NCI-H446 (cell line): ENCODE measurements around the gene SEC14L3.

Source experiments
- DNase-seq, 2 experiments: peaks; one replicate each; lab custom pipeline; 2025; lab: John Stamatoyannopoulos, UW

SEC14L3 gene

DNA sequence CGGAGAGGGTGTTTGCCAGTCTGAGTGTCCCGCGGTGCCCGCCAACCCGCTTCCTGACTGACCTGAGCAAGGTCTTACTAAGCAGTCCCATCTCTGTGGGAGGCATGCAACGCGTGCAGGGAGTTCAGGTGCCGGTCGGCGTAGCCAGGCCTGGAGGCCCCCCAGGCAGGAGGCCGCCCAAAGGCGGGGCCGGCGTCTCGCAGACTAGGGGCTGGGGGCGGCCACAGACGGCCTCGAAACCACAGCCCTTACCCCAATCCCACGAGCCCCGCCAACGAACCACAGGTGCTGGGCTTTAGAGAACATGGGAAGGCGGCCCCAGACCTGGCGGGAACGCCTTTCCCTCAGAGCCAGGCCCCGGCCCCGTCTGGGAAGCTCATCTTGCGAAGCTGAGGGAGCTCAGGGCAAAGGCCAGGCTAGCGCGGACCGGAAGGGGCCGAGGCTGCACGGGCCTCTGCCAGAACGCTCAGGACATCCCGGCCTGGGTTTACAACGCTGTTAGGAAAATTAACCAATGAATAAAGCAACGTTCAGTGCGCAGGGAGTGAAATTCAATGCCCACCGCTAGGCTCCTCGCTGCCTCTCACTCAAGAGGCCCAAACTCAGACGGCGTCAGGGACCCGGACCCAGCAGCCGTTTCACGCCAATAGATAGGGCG, 48.4 kb downstream of the SEC14L3 start:
- no peak for DNase-seq

DNA sequence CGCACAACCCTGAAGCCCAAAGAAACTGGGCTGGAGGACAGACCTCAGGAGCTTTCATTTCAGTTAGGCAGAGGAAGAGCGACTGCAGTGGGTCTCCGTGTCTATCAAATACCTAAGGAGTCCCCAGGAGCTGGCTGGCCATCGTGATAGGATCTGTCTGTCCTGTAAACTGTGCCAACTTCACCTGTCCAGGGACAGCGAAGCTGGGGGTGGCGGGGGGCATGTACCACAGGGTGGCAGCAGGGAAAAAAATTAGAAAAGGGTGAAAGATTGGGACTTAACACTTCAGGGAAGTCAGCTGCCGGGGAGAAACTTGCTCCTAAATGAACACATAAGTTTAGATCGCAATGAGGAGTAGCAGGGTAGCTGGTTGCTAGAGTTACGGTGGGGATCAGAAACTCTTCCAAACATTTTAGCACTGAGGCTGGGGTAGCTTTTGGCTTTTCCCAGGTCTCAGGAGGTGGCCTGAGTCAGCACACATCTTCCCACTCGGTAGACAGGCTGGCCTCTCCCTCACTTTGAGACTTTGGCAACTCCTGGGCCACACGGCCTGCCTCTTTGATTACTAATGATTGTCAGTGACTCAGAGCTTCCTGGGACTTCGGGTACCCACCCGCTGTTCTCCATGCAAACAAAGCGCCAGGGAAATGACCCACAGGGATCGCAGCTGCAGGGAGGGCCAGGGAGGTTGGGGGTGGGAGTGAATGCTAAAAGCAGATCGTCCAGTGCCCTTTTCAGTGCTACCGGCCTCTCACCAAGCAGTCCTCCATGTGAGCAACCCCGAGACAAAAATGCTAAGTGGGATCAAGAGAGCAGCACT, 49.1 kb downstream of the SEC14L3 start:
- peak; percentile 43 to 50 for DNase-seq

DNA sequence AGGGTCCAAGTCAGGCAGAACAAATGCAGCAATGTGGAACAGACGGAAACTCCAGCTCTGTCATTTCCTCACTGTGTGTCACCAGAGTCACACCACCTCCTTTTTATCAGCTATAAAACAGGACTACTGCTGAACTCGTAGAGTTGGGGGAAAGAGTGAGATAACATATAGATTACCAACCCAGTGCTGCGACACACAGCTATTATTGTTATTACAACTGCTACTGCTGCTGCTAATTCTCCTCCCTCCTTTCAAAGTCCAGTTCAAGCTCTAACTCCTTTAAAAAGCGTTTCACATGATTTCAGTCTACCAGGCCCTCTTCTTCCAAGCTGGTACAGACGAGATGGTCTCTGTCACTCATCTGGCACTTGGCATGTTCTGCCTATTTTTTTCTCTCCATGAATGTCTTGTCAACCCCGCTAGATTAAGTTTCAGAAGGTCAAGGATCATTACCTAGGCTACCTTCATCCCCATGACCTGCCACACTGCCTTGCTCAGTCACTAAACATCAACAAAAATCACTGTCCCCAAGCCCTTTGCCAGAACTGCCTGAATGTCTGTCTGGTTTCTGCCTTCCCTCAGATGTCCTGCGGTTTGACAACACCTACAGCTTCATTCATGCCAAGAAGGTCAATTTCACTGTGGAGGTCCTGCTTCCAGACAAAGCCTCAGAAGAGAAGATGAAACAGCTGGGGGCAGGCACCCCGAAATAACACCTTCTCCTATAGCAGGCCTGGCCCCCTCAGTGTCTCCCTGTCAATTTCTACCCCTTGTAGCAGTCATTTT, 49.9 kb downstream of the SEC14L3 start:
- no peak for DNase-seq

DNA sequence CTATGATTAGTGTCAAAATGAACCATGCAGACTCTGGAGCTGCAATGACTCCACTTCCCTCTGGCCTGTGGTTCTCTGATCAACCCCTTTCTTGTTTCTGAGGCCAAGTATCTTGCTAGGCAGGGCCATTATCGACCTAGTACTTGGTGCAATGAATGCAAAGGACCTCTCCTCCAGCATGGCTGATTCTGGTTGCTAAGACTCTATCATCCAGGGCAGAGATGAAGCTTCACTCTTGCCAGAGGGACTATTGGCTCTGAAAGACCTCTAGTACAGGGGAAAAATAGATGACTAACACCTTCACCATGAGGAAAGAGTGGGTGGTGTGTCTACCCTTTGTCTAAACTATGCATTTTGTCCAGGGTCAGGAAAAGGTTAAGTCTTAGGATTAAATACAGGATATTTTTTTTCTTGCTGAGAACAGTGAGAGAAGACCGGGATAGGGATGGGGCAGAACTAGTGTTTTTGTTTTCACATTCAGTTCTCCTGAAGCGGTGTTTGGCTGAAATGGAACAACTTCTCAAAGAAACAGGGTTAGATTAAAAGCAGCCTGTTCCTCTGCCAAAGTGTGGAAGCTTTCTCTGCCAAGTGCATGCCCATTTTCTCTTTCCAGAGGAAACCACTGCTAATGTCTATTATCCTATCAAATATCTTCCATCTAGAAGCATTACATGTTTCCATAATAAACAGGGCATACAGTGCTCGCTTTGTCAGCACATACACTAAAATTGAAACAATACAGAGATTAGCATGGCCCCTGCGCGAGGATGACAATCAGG, 51.3 kb downstream of the SEC14L3 start:
- no peak for DNase-seq

DNA sequence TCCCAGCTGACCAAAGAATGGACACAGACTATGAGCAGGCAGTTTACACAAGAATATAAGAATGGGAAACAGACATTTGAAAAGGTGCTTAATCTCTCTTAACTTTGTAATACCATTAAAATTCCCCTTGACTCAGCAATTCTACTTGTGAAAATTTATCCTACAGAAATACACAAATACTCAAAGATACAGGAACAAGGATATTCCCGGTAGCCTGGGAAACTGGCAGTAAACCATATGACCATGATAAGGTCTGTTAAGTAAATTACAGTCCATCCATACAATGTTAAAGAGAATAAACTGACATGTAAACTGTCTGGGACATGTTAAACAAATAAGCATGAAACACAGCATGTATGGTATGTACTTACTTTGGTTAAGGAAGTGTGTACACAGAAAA, 55.0 kb downstream of the SEC14L3 start:
- DNase-seq: no peak

DNA sequence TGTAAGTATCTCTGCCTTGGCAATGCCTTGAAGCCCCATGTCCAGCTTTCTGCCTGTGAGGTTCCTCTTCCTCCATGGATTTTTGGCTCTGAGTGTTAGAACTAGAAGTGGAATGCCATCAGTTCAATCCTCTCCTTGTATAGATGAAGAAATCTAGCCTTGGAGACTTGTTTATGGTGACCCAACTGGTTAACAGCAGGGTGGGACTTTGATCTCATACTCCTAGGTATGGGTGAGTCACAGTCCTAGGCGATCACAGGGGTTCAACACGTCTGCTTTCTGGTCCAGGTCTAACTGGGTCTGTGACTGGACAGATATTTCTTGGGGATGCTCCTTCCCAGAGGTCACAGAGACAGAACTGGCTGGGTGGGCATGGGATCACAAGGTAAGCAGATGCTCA, 55.4 kb downstream of the SEC14L3 start:
- DNase-seq: no peak

DNA sequence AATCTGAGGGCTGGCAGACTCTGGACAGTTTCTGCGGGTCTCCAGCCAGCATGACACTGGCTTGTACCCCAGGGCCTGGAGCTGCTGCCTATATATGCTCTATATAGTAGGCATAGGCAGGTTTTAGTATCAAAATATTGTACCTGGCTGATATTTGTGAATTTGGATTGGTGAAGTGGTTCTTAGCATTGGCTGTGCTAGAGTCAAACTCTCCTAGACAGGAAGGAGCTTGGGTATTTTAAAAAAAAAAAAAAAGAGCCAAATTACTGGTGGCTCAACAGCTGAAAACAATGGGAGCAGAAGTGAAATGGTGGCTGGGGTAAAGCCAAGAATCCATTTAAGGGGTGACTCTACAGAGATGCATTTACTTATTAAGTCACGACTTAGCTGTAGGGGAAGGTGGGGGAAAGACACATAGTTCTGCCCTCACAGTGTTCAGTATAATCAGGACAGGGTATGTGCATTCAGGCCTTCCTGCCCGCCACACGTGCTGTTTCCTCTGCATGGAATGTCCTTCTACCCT, 57.2 kb downstream of the SEC14L3 start:
- no peak for DNase-seq

DNA sequence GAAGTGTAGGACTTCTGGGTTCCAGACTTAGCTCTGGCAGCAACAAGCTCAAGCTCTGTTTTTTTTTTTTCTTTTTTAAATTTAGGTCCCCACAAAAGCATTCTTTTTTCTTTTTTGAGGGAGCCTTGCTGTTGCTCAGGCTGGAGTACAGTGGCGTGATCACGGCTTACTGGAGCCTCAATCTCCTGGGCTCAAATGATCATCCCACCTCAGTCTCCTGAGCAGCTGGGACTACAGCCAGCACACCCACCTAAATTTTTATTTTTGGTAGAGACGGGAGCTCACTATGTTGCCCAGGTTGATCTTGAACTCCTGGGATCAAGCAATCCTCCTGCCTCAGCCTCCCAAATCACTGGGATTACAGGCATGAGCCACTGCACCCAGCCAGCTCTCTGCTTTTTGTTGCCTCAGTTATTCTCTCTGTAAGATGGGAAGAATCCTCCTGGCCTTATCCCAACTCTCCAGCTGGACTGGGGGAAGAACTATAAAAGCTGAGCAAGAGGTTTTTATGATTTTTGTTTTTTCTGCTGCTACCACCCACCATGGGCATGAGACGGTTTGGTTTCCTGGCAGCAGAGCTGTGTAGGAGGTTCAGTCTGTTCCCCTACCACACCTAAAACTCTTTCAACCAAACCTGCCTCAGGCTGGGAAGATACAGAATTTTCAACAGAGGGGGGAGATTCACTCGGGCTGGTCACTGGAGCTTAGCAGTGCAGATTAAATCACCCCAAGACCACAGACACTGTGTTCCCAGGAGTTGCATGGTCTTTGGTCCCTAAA, 57.9 kb downstream of the SEC14L3 start:
- no peak for DNase-seq

DNA sequence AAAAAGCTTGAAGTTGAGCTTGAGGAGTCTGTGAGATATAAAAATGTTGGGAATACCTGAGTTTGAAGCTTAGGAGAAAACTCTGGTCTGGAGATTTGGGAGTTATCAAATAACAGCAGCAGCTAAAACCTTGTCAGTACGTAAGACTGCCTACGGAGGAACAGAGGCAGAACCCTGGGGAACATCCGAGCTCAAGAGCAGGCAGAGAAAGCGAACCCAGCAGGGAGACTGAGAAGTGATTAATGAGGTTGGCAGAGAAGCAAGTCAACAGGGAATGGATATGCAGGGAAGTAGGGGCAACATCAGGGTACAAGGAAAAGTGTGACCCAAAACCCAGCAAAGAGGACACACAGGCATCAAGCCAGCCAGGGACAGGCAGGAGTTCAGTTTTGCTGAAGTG, 58.8 kb downstream of the SEC14L3 start:
- no peak for DNase-seq

DNA sequence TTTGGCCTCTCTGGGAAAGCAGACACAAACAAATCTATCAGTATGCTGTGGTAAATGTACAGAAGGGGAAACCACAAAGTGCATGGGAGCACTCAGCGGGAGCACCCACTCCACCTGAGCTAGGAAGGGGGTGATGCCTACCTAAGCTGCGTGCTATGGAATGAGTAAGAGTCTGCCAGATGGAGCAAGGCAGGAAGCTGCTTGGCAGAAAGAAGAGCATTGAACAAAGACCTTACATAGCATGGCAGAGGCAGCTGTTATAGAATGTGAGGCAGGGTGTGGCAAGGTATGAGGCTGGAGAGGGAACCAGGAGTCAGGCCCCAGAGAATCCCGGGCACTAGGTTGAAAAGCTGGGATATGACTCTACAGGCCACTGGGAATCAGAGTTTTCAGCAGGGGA, 60.0 kb downstream of the SEC14L3 start:
- no peak for DNase-seq
